GM19463 (cell line): ENCODE data around the gene FAM228B.
"Not testable (repeated sequence)": the region's sequence is repeated elsewhere in the genome, so short reads cannot be mapped to it uniquely, and the experiment has no call there.

Source experiments
- ATAC-seq: cut with Tn5 transposase; IDR thresholded peaks from one replicate; pipeline ENCODE4 v1.9.1; 2021; ENCODE audit warnings: mild to moderate bottlenecking, moderate library complexity; ENCODE audit not compliant: unreplicated experiment

FAM228B gene

GRCh38 chr2:24153478-24153877 is 30.2 kb downstream of the FAM228B start:
- ATAC-seq, result no peak

DNA sequence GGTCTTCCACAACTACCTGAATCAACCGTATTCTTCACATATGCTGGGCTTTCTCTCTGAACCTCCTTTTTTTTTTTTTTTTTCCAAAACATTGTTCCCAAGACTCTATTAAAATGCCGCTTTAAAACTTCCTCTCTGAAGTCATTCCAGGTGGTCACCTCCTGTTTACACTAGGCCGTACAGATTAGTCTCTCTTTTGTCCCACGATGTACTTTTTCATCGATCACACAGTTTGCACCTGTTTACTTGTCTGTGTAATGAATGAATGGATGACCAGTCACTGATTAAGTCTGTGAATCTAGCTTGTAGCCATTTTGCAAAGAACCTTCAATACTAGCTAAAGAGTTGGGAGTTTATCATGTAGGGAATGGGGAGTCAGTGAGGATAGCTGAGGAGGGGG is 34.9 kb downstream of the FAM228B start:
- no peak for ATAC-seq

DNA sequence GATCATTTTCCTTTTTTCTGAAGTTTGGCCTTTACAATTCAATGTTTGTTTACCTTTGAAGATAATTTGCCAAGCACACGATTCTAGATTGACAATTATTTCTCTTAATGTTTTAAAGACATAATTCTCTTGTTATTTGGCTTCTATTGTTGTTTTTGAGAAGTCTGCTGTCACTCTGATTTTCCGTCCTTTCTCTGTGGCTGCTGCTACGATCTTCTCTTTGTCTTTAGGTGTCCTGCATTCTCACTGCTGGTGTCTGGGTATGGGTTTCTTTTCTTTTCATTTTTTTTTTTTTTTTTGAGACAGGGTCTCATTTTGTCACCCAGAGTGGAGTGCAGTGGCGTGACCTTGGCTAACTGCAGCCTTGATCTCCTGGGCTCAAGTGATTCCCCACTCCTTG is 36.4 kb downstream of the FAM228B start:
- no peak for ATAC-seq

DNA sequence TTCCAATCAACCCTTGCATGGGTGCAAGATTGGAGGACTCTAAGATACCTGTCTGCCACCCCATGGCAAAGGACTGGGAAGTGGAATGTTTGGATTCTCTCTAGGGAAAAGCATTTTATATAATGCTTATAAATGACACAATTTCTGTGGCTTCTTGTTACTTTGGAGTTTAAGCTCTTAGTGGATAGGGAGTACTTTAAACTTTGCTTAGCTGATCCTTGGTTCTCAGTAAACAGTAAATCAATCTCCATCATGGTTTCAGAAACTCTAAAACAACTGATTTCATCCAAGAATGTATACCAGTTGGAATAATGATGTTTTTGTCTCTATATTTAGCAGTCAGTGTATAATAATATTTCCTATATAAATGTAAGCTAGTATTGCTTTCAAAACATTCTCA is 37.5 kb downstream of the FAM228B start:
- no peak for ATAC-seq

DNA sequence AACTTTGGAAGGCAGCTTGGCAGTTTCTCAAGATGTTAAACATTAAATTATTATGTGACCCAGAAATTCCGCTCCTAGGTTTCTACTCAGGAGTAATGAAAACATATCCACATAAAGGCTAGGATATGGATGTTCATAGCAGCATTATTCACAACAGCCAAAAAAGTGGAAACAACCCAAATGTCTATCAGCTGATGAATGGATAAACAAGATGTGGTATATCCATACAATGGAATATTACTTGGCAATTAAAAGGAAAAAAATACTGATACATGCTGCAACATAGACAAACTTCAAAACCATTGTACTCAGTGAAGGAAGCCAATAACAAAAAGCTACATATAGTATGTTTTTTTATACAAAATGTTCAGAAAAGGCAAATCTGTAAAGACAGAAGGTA is 39.2 kb downstream of the FAM228B start:
- no peak for ATAC-seq

DNA sequence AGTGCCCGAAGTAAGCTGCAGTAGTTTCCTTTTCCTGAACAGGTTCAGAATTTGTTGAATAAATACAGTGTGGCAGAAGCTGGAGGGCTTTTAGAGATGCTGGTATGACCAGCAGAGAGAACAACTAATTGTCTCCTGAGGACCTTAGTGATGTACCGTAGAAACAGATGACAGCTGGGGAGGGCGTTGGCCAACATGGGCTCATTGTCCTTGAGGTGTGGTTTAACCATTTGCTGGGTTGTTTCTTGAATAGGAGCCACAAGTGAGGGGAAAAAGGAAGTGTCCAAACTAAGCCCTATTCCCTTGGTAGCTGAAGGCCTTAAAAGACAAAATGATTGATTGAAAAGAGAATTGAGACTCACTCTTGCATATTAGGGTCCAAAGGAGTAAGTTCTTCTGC is 39.9 kb downstream of the FAM228B start:
- ATAC-seq, result no peak

GRCh38 chr2:24163601-24164000 is 40.3 kb downstream of the FAM228B start:
- no peak for ATAC-seq

DNA sequence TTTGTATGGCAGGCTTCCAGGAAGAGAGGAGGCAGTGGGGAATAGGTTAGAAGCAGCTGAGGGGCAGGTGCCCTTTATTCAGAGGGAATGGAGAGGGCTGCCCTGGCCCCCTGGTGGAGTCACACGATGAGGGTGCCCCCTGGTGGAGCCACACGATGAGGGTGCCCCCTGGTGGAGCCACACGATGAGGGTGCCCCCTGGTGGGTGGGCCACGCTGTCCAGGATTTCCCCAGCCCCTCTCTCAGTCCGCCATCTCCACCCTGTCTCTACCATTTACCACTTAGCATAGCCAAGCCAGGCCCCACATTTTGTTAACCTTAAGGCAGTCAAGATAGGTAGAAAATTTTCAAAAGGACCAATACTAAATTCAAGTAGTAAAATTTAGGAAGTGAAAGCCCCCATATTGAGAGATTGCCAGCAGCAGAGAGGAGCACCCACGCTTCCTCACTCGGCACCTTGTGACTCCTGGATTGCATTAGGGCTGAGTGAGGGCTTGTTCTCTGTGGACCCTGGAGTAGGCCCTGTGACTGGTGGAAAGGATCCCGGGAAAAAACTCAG is 41.2 kb downstream of the FAM228B start:
- peak; percentile 75 for ATAC-seq

DNA sequence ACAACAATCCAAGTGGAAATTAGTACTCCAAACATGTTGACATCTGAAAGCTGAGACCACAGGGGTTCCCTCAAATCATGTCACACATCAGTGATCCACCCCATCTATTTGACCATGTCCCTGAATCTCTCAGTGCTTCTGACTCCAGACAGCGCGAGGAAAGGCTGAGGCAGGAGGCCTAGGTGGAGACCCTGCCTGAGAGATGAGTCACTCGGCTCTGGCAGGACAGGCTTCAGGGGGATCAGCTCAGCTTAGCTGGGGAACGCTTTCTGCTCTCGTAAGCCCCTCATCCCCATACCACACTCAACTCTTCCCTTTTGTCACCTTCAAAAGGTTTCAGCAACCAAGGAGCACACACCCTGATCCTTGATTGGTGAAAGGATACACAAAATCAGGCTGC is 45.8 kb downstream of the FAM228B start:
- ATAC-seq, result no peak

GRCh38 chr2:24174851-24175277 is 51.6 kb downstream of the FAM228B start, which contains the start of gene FAM228A:
FAM228A (plus strand) TSS chr2:24175053; CDS start chr2:24175481, 428 bp downstream.
- ATAC-seq, result no peak

GRCh38 chr2:24175631-24176187 is 52.4 kb downstream of the FAM228B start:
- no peak for ATAC-seq

DNA sequence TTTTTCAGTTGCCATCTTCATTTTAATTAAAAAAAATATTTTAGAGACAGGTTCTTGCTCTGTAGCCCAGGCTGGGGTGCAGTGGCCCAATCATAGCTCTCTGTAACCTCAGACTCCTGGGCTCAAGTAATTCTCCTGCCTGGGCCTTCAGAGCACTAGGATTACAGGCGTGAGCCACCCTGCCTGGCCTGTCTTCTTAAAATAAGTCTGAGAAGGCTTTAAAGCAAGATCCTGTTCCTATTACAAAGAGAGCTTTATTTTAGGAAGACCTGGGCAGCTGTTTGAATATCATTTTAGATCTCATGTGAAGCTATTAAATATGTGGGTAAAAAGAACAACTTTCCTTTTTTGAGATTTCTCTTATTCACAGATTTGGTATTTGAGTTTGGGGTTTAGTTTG is 53.1 kb downstream of the FAM228B start:
- no peak for ATAC-seq

DNA sequence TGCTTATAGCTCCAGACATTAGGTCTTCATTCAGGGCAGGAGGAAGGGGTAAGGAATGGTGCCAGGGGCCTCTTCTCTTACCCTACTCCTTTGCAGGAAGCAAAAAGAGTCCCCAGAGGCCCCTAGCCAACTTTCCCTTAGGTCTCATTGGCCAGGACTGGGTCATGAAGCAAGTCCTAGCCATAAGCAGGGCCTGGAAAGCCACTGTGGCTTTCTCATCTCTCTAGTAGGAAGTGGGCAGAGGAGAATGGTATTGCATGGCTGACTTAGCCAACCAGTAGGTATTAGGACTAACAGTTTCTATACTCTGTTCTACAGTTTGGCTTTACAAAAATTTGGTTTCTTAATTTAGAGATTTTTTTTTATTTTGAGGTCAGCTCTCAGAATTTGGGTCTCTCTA is 56.4 kb downstream of the FAM228B start:
- no peak for ATAC-seq

GRCh38 chr2:24181849-24182248 is 58.6 kb downstream of the FAM228B start:
- no peak for ATAC-seq

- no peak for ATAC-seq
Observed at GRCh38 chr2:24182507-24182906, 59.2 kb downstream of the FAM228B start.

DNA sequence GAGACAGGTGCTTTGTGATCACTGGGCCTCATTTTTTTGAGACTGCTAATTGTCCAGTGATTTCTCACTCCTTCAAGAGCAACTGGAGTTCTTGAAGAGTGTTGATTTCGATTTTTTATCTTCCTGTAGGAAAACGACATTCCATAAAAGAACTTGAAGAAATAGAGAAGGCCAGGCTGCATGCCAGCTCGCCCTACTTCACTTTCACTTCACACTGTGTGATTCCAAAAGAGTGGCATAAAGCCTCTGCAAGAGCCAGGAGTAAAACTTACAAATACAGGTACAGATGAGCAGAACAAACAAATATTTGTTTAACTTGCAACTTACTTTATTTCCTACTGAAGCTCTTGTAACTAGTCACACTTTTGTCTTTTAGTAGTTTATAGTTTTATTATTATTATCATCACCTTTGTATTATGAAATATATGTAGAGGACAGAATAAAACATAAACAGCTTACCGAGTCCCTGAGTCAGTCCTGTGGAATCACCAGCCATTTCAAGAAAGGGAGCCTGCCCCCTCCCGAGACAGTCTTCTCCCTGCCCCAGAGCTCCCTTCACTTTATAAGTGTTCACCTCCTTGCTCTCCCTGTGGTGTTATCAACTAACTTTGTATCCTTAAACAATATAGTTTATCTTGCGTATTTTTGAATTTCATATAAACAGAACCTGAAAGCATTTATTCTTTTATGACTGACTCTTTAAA is 60.2 kb downstream of the FAM228B start:
- no peak for ATAC-seq

- ATAC-seq, result no peak
Observed at GRCh38 chr2:24189551-24189950, 66.3 kb downstream of the FAM228B start.

GRCh38 chr2:24190503-24190902 is 67.2 kb downstream of the FAM228B start:
- no peak for ATAC-seq

- ATAC-seq, result no peak
Observed at GRCh38 chr2:24191156-24191555, 67.9 kb downstream of the FAM228B start.

DNA sequence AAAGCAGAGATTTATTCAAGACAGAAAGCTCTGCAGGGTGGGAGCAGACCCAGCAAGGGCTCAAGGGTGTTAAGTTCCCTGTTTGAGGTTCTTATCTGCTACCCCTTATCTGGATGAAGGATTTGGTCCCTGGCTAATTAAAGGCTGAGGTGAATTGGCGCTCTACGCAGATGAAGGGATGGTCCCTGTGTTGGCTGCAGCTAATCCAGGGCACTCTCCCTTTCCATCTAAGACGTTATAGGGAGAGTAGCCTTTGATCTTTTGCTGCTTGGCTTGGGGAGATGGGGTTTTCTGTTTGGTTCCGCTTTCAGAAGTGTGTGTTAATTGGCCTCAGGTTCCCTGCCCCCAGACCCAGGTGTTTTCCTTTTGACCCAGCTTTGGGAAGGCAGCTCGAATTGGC is 68.6 kb downstream of the FAM228B start:
- no peak for ATAC-seq

DNA sequence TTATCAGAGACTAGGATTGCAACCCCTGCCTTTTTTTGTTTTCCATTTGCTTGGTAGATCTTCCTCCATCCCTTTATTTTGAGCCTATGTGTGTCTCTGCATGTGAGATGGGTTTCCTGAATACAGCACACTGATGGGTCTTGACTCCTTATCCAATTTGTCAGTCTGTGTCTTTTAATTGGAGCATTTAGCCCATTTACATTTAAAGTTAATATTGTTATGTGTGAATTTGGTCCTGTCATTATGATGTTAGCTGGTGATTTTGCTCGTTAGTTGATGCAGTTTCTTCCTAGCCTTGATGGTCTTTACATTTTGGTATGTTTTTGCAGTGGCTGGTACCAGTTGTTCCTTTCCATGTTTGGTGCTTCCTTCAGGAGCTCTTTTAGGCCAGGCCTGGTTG is 73.9 kb downstream of the FAM228B start:
- not testable (repeated sequence) for ATAC-seq

GRCh38 chr2:24199968-24200590 is 76.8 kb downstream of the FAM228B start:
- no peak for ATAC-seq
